A549 (cell line): ENCODE data around the gene PLXND1. TPM values are rescaled to one million over a fixed set of nuclear protein-coding genes. Genes with fewer than 3 reads are reported as not detected.

Source experiments
- ATAC-seq, 2 experiments: fragments of 200-7000 bp in 1 of 2; fragments of >200 bp in 1 of 2; cut with Nextera tagmentation in 1 of 2; cut with Tn5 transposase in 1 of 2; 3 replicates each; pipeline versions ENCODE4 v1.8.0 to v1.9.1; 2018 to 2020; ENCODE audit warnings: mild to moderate bottlenecking in 1 of 2, moderate library complexity in 1 of 2
- CTCF ChIA-PET: fragments of 300-600 bp; sonication (Branson Sonifier 250); formaldehyde crosslinking; extraction: SDS; loops from one replicate; lab custom pipeline; 2021; ENCODE audit warnings: antibody characterized with exemption, inconsistent platforms; lab: Yijun Ruan, JAX
- POLR2A ChIA-PET: fragments of 350-600 bp; formaldehyde crosslinking; extraction: SDS; loops from one replicate; lab custom pipeline; 2021; ENCODE audit warnings: antibody characterized with exemption, inconsistent platforms; lab: Yijun Ruan, JAX
- DNase-seq, 2 experiments: peaks; one replicate each; pipeline versions ENCODE4 v3.0.0 to v3.0.0-alpha.2; 2011 to 2016; ENCODE audit warnings: low read depth in 1 of 2, low spot score in 1 of 2
- FAIRE-seq: peaks from 2 replicates; lab custom pipeline; 2011; peaks lifted over from hg19 to GRCh38; lab: Jason Lieb, UNC
- H3K27ac ChIP-seq, 2 experiments: fragments of >200 bp; sonication (Bioruptor Twin); formaldehyde crosslinking; 3 replicates each; pipeline ENCODE4 v1.5.1; 2016 to 2017
- H3K4me1 ChIP-seq: fragments of >200 bp; sonication (Bioruptor Twin); formaldehyde crosslinking; 3 replicates; pipeline ENCODE4 v1.6.1; 2016
- H3K4me2 ChIP-seq: fragments of >200 bp; sonication (Bioruptor Twin); formaldehyde crosslinking; 3 replicates; pipeline ENCODE4 v1.6.1; 2016
- H3K4me3 ChIP-seq: fragments of >200 bp; sonication (Bioruptor Twin); formaldehyde crosslinking; 3 replicates; pipeline ENCODE4 v1.5.1; 2016
- H3K9me3 ChIP-seq: fragments of >200 bp; sonication (Bioruptor Twin); formaldehyde crosslinking; 3 replicates; pipeline ENCODE4 v1.6.1; 2016
- ATOH8 ChIP-seq: fragments of 250-450 bp; sonication (Bioruptor Pico); IDR thresholded peaks from 2 replicates; pipeline ENCODE4 v1.5.0; 2020; ENCODE audit warnings: low read depth, mild to moderate bottlenecking, moderate library complexity
- BHLHE40 ChIP-seq: IDR thresholded peaks from 2 replicates; pipeline ENCODE4 v1.6.1; 2012; ENCODE audit warnings: low read depth, low read length, inconsistent platforms
- CBX8 ChIP-seq: fragments of 200-600 bp; sonication (generic); IDR thresholded peaks from 2 replicates; pipeline ENCODE4 v1.6.1; 2016
- CTCF ChIP-seq: fragments of >200 bp; sonication (Bioruptor Twin); formaldehyde crosslinking; IDR thresholded peaks from 3 replicates; pipeline ENCODE4 v1.5.1; 2016
- E2F6 ChIP-seq: IDR thresholded peaks from 2 replicates; pipeline ENCODE4 v1.6.1; 2012; ENCODE audit warnings: low read depth, borderline replicate concordance
- ELK1 ChIP-seq: fragments of 150-350 bp; IDR thresholded peaks from 2 replicates; pipeline ENCODE4 v1.6.1; 2014; ENCODE audit warnings: low read depth, mild to moderate bottlenecking, low read length
- EP300 ChIP-seq, 2 experiments: fragments of >200 bp; sonication (Bioruptor Twin); formaldehyde crosslinking; IDR thresholded peaks; 2 replicates in 1 of 2; 3 replicates in 1 of 2; pipeline ENCODE4 v1.6.1; 2016 to 2017
- ESRRA ChIP-seq: fragments of 150-350 bp; IDR thresholded peaks from 2 replicates; pipeline ENCODE4 v1.6.1; 2014; ENCODE audit warnings: mild to moderate bottlenecking, low read length, borderline replicate concordance
- FOSB ChIP-seq: fragments of 250-450 bp; sonication (Bioruptor Pico); IDR thresholded peaks from 2 replicates; pipeline ENCODE4 v1.5.0; 2020; ENCODE audit warnings: mild to moderate bottlenecking, moderate library complexity
- GATA3 ChIP-seq: IDR thresholded peaks from 2 replicates; pipeline ENCODE4 v1.6.1; 2012; ENCODE audit warnings: borderline replicate concordance
- HES2 ChIP-seq: fragments of >200 bp; sonication (Bioruptor Twin); formaldehyde crosslinking; IDR thresholded peaks from 2 replicates; pipeline ENCODE4 v1.6.1; 2016
- HMGXB4 ChIP-seq: fragments of 250-450 bp; sonication (Bioruptor Pico); IDR thresholded peaks from 2 replicates; pipeline ENCODE4 v1.5.0; 2021; ENCODE audit warnings: mild to moderate bottlenecking, moderate library complexity, borderline replicate concordance
- HOXB13 ChIP-seq: fragments of 250-450 bp; sonication (Bioruptor Pico); IDR thresholded peaks from 2 replicates; pipeline ENCODE4 v1.5.0; 2020; ENCODE audit warnings: low read depth, mild to moderate bottlenecking, moderate library complexity
- HOXB5 ChIP-seq: fragments of 250-450 bp; sonication (Bioruptor Pico); IDR thresholded peaks from 2 replicates; pipeline ENCODE4 v1.5.0; 2020; ENCODE audit warnings: mild to moderate bottlenecking, moderate library complexity
- JUN ChIP-seq, 2 experiments: fragments of >200 bp; sonication (Bioruptor Twin); formaldehyde crosslinking; IDR thresholded peaks; 2 replicates in 1 of 2; 3 replicates in 1 of 2; pipeline ENCODE4 v1.6.1; 2016 to 2017
- JUNB ChIP-seq: fragments of >200 bp; sonication (Bioruptor Twin); formaldehyde crosslinking; IDR thresholded peaks from 2 replicates; pipeline ENCODE4 v1.6.1; 2016
- KDM5A ChIP-seq: fragments of 200-600 bp; sonication (generic); IDR thresholded peaks from 2 replicates; pipeline ENCODE4 v1.6.1; 2016; ENCODE audit warnings: antibody characterized with exemption, mild to moderate bottlenecking
- NPAS2 ChIP-seq: fragments of 250-450 bp; sonication (Bioruptor Pico); IDR thresholded peaks from 2 replicates; pipeline ENCODE4 v1.8.0; 2022; ENCODE audit warnings: mild to moderate bottlenecking, moderate library complexity, borderline replicate concordance
- PBX3 ChIP-seq: IDR thresholded peaks from 2 replicates; pipeline ENCODE4 v1.6.1; 2012
- POLR2A ChIP-seq: IDR thresholded peaks from 2 replicates; pipeline ENCODE4 v1.6.1; 2012; ENCODE audit warnings: mild to moderate bottlenecking, low read length
- RAD21 ChIP-seq, 2 experiments: fragments of >200 bp in 1 of 2; sonication (Bioruptor Twin) in 1 of 2; formaldehyde crosslinking in 1 of 2; IDR thresholded peaks in 1 of 2; conservative IDR thresholded peaks in 1 of 2; 2 replicates in 1 of 2; 3 replicates in 1 of 2; pipeline ENCODE4 v1.6.1; 2012 to 2018; ENCODE audit warnings: inconsistent platforms in 1 of 2
- RFX5 ChIP-seq: fragments of 450-650 bp; IDR thresholded peaks from 2 replicates; pipeline ENCODE4 v1.7.1; 2014; ENCODE audit warnings: antibody characterized with exemption, mild to moderate bottlenecking, moderate library complexity
- SMC3 ChIP-seq: fragments of >200 bp; sonication (Bioruptor Twin); formaldehyde crosslinking; IDR thresholded peaks from 3 replicates; pipeline ENCODE4 v1.6.1; 2018; ENCODE audit warnings: inconsistent platforms
- ZC3H11A ChIP-seq: fragments of 450-650 bp; IDR thresholded peaks from 2 replicates; pipeline ENCODE4 v1.6.1; 2014; ENCODE audit warnings: antibody characterized with exemption, mild to moderate bottlenecking
- ZNF302 ChIP-seq: fragments of 250-450 bp; sonication (Bioruptor Pico); IDR thresholded peaks from 2 replicates; pipeline ENCODE4 v1.9.0; 2021; ENCODE audit warnings: inconsistent platforms, mild to moderate bottlenecking, moderate library complexity
- WGBS: methylation state at CpG from one replicate; pipeline ENCODE4 v1.1.6; 2017; ENCODE audit errors: missing lambda C conversion rate; 5-methylcytosine and 5-hydroxymethylcytosine counted together
- polyA plus RNA-seq, 4 experiments: library from polyadenylated mRNA; depleted of rRNA in 3 of 4; stranded (reverse); fragments of >200 nt; fragmentation: RNase III in 1 of 4; extraction: RNeasy Plus Mini Kit Qiagen cat#74134 plus additional on column Dnase treatment in 1 of 4; gene quantifications; 2 replicates in 3 of 4; 3 replicates in 1 of 4; pipeline ENCODE4 v1.2.3, GENCODE V29; 2011 to 2017

PLXND1 gene
- polyA plus RNA-seq, 2 of the 4 experiments (the other 2 are of a cell fraction): 26.8 to 72.6 TPM

GRCh38 chr3:129593595-129594339 lies 12.7 kb downstream of the PLXND1 start:
- TF ChIP-seq ATOH8 (CRISPR knock-in tag): no peak
- no peak for TF ChIP-seq POLR2A
- no peak for TF ChIP-seq RAD21 (conservative IDR thresholded peaks at IDR 0.05 in 1 of 2, IDR thresholded peaks at IDR 0.05 in 1 of 2)
- no peak for TF ChIP-seq CTCF
- TF ChIP-seq ESRRA: no peak
- TF ChIP-seq ZNF302 (CRISPR knock-in tag): no peak
- no peak for TF ChIP-seq PBX3
- no peak for TF ChIP-seq BHLHE40
- TF ChIP-seq ELK1: no peak
- no peak for TF ChIP-seq EP300 (IDR thresholded peaks at IDR 0.05)
- TF ChIP-seq E2F6: no peak
- no peak for TF ChIP-seq HOXB5 (CRISPR knock-in tag)
- no peak for TF ChIP-seq HES2
- no peak for TF ChIP-seq SMC3
- TF ChIP-seq NPAS2 (CRISPR knock-in tag): no peak
- TF ChIP-seq ZC3H11A: no peak
- TF ChIP-seq FOSB: no peak
- TF ChIP-seq HOXB13: no peak
- H3K4me2 ChIP-seq: no peak overlapping the region
- H3K27ac ChIP-seq: peak overlapping the region in 1 of 2 experiments; percentile 64; a peak in 3 of 6 replicates
- FAIRE-seq (no peak), DNase-seq (no peak), ATAC-seq (no peak)
- ChIA-PET CTCF (interaction anchor here (1.2 to 1.4 kb wide), 2 partner anchors 12 to 100 kb away, joined by 4 to 5 read pairs; no protein-coding TSS in a partner anchor), POLR2A (no interaction called here)
- no peaks in the 10 kb centered on the region for H3K9me3 ChIP-seq
- 93% methylated on average over 21 of the region's 22 CpGs for WGBS
- peaks cover 52% of the 10 kb centered on the region for H3K4me1 ChIP-seq
- no peak overlapping the region for H3K4me3 ChIP-seq

GRCh38 chr3:129593230-129593594 lies 13.3 kb downstream of the PLXND1 start:
- TF ChIP-seq ESRRA: no peak
- TF ChIP-seq KDM5A: no peak
- TF ChIP-seq CBX8: no peak
- no peak for TF ChIP-seq HMGXB4 (CRISPR knock-in tag)
- TF ChIP-seq RFX5: no peak
- no peak for TF ChIP-seq GATA3
- TF ChIP-seq E2F6: no peak
- TF ChIP-seq JUNB: no peak
- no peak for TF ChIP-seq JUN (IDR thresholded peaks at IDR 0.05)
- no peak for TF ChIP-seq NPAS2 (CRISPR knock-in tag)
- peak overlapping the region in 1 of 2 experiments; percentile 64; a peak in 3 of 6 replicates for H3K27ac ChIP-seq
- FAIRE-seq: no peak
- H3K9me3 ChIP-seq: no peaks in the 10 kb centered on the region
- DNase-seq: no peak
- 78% methylated on average over 8 of the region's 8 CpGs for WGBS
- CTCF ChIA-PET: interaction anchor here (1.2 kb wide), 1 partner anchor 100 kb away, joined by 5 read pairs; no protein-coding TSS in a partner anchor
- no peak overlapping the region for H3K4me3 ChIP-seq
- H3K4me2 ChIP-seq: no peak overlapping the region
- H3K4me1 ChIP-seq: peaks cover 52% of the 10 kb centered on the region
- peak in 1 of 2 experiments; percentile 6; a peak in 1 of 6 replicates for ATAC-seq
- POLR2A ChIA-PET: no interaction called here
